ENCODE measurements around the gene FKBP5. TPM values are rescaled to one million over a fixed set of nuclear protein-coding genes. Genes with fewer than 3 reads are reported as not detected.
"Not testable (repeated sequence)": the region's sequence is repeated elsewhere in the genome, so short reads cannot be mapped to it uniquely, and the experiment has no call there.

Gene FKBP5
- total RNA-seq, 1 donor: 5.1 TPM

- Histone ChIP-seq H2AFZ (ENCODE audit: low read length) (no peak overlapping the region), H3K36me3 (ENCODE audit: insufficient read depth, low read length) (no peaks in the 10 kb centered on the region), H3K27ac (ENCODE audit: low read depth, low read length) (peak overlapping the region; percentile 51), H3K9me3 (ENCODE audit: low read depth, low read length) (no peaks in the 10 kb centered on the region), H4K20me1 (ENCODE audit: insufficient read depth, low read length) (no peaks in the 10 kb centered on the region), H3K79me2 (ENCODE audit: insufficient read depth, low read length) (peaks cover 62% of the 10 kb centered on the region), H3K4me3 (ENCODE audit: insufficient read depth, low read length) (no peak overlapping the region), H3K27me3 (ENCODE audit: insufficient read depth, low read length) (no peaks in the 10 kb centered on the region), H3K4me2 (ENCODE audit: insufficient read depth, low read length) (peak overlapping the region; percentile 14), H3K4me1 (ENCODE audit: insufficient read depth, low read length) (peaks cover 15% of the 10 kb centered on the region)
- no peak for TF ChIP-seq CTCF (IDR thresholded peaks at IDR 0.05; ENCODE audit: extremely low read depth, low read depth, low read length)
- peak; percentile 8 for DNase-seq (ENCODE audit: insufficient read length, low spot score, missing footprints)
Observed at GRCh38 chr6:35677456-35677855, 11.3 kb downstream of the FKBP5 start.

DNA sequence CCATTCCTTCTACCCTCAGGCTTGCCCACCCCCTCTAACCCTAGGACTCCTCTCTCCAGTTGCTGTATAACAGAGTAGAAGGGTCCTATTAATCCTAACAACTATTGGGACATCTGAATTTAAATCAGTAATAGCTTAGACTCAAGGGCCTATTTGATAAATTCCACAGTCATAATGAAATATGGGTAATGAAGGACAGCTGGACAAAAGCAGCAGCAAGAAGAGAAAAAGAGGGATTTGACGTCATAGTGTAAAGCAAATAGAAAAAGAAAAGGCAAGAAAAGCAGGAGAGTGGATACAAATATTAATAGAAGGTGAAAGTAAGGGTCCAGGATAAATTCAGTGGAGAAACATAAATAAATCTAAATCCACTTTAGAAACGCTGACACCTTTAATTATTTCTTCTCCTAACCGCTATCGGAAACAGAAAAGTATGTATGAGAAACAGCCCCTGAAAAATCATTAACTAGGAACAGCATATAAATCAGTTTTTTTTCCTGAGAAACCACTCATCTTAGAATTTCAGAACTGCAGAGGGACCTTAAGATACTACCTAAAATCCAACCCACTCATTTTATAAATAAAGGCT is 12.8 kb downstream of the FKBP5 start:
- no peak for TF ChIP-seq CTCF (IDR thresholded peaks at IDR 0.05; ENCODE audit: extremely low read depth, low read depth, low read length)
- Histone ChIP-seq H3K4me2 (ENCODE audit: insufficient read depth, low read length) (no peak overlapping the region), H3K9me3 (ENCODE audit: low read depth, low read length) (no peaks in the 10 kb centered on the region), H3K4me3 (ENCODE audit: insufficient read depth, low read length) (no peak overlapping the region), H3K79me2 (ENCODE audit: insufficient read depth, low read length) (peaks cover 53% of the 10 kb centered on the region), H3K27ac (ENCODE audit: low read depth, low read length) (no peak overlapping the region), H3K27me3 (ENCODE audit: insufficient read depth, low read length) (no peaks in the 10 kb centered on the region), H2AFZ (ENCODE audit: low read length) (no peak overlapping the region), H3K4me1 (ENCODE audit: insufficient read depth, low read length) (peaks cover 15% of the 10 kb centered on the region), H3K36me3 (ENCODE audit: insufficient read depth, low read length) (no peaks in the 10 kb centered on the region), H4K20me1 (ENCODE audit: insufficient read depth, low read length) (no peaks in the 10 kb centered on the region)
- DNase-seq (ENCODE audit: insufficient read length, low spot score, missing footprints): no peak

GRCh38 chr6:35674594-35674993 is 14.1 kb downstream of the FKBP5 start:
- no peak overlapping the region for H2AFZ ChIP-seq (ENCODE audit: low read length)
- no peak for DNase-seq (ENCODE audit: insufficient read length, low spot score, missing footprints)
- no peaks in the 10 kb centered on the region for H3K9me3 ChIP-seq (ENCODE audit: low read depth, low read length)
- no peaks in the 10 kb centered on the region for H4K20me1 ChIP-seq (ENCODE audit: insufficient read depth, low read length)
- no peak overlapping the region for H3K4me3 ChIP-seq (ENCODE audit: insufficient read depth, low read length)
- H3K4me1 ChIP-seq (ENCODE audit: insufficient read depth, low read length): peaks cover 18% of the 10 kb centered on the region
- H3K4me2 ChIP-seq (ENCODE audit: insufficient read depth, low read length): no peak overlapping the region
- peaks cover 47% of the 10 kb centered on the region for H3K79me2 ChIP-seq (ENCODE audit: insufficient read depth, low read length)
- no peak for TF ChIP-seq CTCF (IDR thresholded peaks at IDR 0.05; ENCODE audit: extremely low read depth, low read depth, low read length)
- no peaks in the 10 kb centered on the region for H3K36me3 ChIP-seq (ENCODE audit: insufficient read depth, low read length)
- H3K27me3 ChIP-seq (ENCODE audit: insufficient read depth, low read length): no peaks in the 10 kb centered on the region
- H3K27ac ChIP-seq (ENCODE audit: low read depth, low read length): no peak overlapping the region

GRCh38 chr6:35673755-35674154 is 15.0 kb downstream of the FKBP5 start:
- no peak for TF ChIP-seq CTCF (IDR thresholded peaks at IDR 0.05; ENCODE audit: extremely low read depth, low read depth, low read length)
- peak overlapping the region; percentile 13 for H2AFZ ChIP-seq (ENCODE audit: low read length)

GRCh38 chr6:35673284-35673666 is 15.4 kb downstream of the FKBP5 start:
- Histone ChIP-seq H3K79me2 (ENCODE audit: insufficient read depth, low read length) (peaks cover 46% of the 10 kb centered on the region), H3K4me1 (ENCODE audit: insufficient read depth, low read length) (peaks cover 25% of the 10 kb centered on the region)
- not testable (repeated sequence) for H3K36me3 ChIP-seq (ENCODE audit: insufficient read depth, low read length); H3K4me2 ChIP-seq (ENCODE audit: insufficient read depth, low read length); H3K4me3 ChIP-seq (ENCODE audit: insufficient read depth, low read length); H3K27ac ChIP-seq (ENCODE audit: low read depth, low read length); H2AFZ ChIP-seq (ENCODE audit: low read length); H3K9me3 ChIP-seq (ENCODE audit: low read depth, low read length); H4K20me1 ChIP-seq (ENCODE audit: insufficient read depth, low read length); H3K27me3 ChIP-seq (ENCODE audit: insufficient read depth, low read length); DNase-seq (ENCODE audit: insufficient read length, low spot score, missing footprints)

More at GRCh38 chr6:35673755-35674154, 15.0 kb downstream of the FKBP5 start:
- Histone ChIP-seq H3K27me3 (ENCODE audit: insufficient read depth, low read length) (no peaks in the 10 kb centered on the region), H3K79me2 (ENCODE audit: insufficient read depth, low read length) (peaks cover 44% of the 10 kb centered on the region), H3K9me3 (ENCODE audit: low read depth, low read length) (no peaks in the 10 kb centered on the region), H3K36me3 (ENCODE audit: insufficient read depth, low read length) (no peaks in the 10 kb centered on the region), H3K4me2 (ENCODE audit: insufficient read depth, low read length) (no peak overlapping the region), H3K4me1 (ENCODE audit: insufficient read depth, low read length) (peaks cover 24% of the 10 kb centered on the region), H3K27ac (ENCODE audit: low read depth, low read length) (no peak overlapping the region), H4K20me1 (ENCODE audit: insufficient read depth, low read length) (no peaks in the 10 kb centered on the region), H3K4me3 (ENCODE audit: insufficient read depth, low read length) (no peak overlapping the region)
- DNase-seq (ENCODE audit: insufficient read length, low spot score, missing footprints): peak; percentile 8

DNA sequence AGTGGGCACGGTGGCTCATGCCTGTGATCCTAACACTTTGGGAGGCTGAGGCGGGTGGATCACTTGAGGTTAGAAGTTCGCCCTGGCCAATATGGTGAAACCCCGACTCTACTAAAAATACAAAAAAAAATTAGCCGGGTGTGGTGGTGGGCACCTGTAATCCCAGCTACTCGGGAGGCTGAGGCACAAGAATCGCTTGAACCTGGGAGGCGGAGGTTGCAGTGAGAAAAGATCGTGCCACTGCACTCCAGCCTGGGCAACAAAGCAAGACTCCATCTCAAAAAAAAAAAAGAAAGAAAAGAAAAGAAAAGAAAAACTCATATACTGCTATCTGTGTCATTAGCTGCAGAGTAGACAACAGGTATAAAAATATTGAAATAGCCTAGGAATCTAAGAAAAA is 18.3 kb downstream of the FKBP5 start:
- not testable (repeated sequence) for H3K4me3 ChIP-seq (ENCODE audit: insufficient read depth, low read length); H3K36me3 ChIP-seq (ENCODE audit: insufficient read depth, low read length); H3K9me3 ChIP-seq (ENCODE audit: low read depth, low read length); DNase-seq (ENCODE audit: insufficient read length, low spot score, missing footprints); H3K4me2 ChIP-seq (ENCODE audit: insufficient read depth, low read length); H2AFZ ChIP-seq (ENCODE audit: low read length); H3K27me3 ChIP-seq (ENCODE audit: insufficient read depth, low read length); H3K27ac ChIP-seq (ENCODE audit: low read depth, low read length); H4K20me1 ChIP-seq (ENCODE audit: insufficient read depth, low read length)
- Histone ChIP-seq H3K4me1 (ENCODE audit: insufficient read depth, low read length) (peaks cover 25% of the 10 kb centered on the region), H3K79me2 (ENCODE audit: insufficient read depth, low read length) (peaks cover 51% of the 10 kb centered on the region)

All from osteoblast (primary cell).